Nephron (organoid): Measurements from ENCODE around the gene KRTCAP2.

ENCODE experiments used
- H3K27ac Mint-ChIP-seq, 3 experiments: 2 replicates each; pipeline ENCODE4 v1.8.0; 2020; ENCODE audit warnings: mixed read lengths in 3 of 3, mild to moderate bottlenecking in 2 of 3, moderate library complexity in 1 of 3
- H3K27me3 Mint-ChIP-seq: 2 replicates; pipeline ENCODE4 v1.8.0; 2021; ENCODE audit warnings: low read depth, mild to moderate bottlenecking, moderate library complexity, mixed read lengths
- H3K36me3 Mint-ChIP-seq: 2 replicates; pipeline ENCODE4 v1.8.0; 2020; ENCODE audit warnings: low read depth, mixed read lengths
- H3K4me1 Mint-ChIP-seq: 2 replicates; pipeline ENCODE4 v1.8.0; 2020; ENCODE audit warnings: mixed read lengths
- H3K4me3 Mint-ChIP-seq, 3 experiments: 2 replicates each; pipeline ENCODE4 v1.8.0; 2020; ENCODE audit warnings: mild to moderate bottlenecking in 3 of 3, mixed read lengths in 3 of 3, moderate library complexity in 2 of 3
- H3K9me3 Mint-ChIP-seq: 2 replicates; pipeline ENCODE4 v1.8.0; 2020; ENCODE audit warnings: mixed read lengths
- TF ChIP-seq, protein P1 (sequence below), 3 experiments: fragments of 200-600 bp; sonication (generic); IDR thresholded peaks; one replicate each; pipeline ENCODE4 v1.5.0; 2021; ENCODE audit warnings: antibody characterized with exemption in 3 of 3; ENCODE audit not compliant: unreplicated experiment in 3 of 3

Gene KRTCAP2

DNA sequence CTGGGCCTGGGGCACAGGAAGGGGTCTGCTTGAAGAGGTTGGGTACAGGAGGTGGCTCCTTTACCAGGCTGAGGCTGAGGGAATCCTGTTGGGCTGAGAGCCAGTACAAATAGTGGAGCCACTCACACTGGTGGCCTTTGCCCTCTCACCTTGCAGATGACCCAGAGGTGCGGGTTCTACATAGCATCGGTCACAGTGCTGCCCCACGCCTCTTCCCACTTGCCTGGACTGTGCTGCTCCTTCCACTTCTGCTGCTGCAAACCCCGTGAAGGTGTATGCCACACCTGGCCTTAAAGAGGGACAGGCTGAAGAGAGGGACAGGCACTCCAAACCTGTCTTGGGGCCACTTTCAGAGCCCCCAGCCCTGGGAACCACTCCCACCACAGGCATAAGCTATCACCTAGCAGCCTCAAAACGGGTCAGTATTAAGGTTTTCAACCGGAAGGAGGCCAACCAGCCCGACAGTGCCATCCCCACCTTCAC is 39.3 kb downstream of the KRTCAP2 start:
- H3K27ac Mint-ChIP-seq, result peak overlapping the region; percentile 52 to 99 (median 73)
- H3K27me3 Mint-ChIP-seq, result peaks cover 14% of the 10 kb centered on the region
- no peaks in the 10 kb centered on the region for H3K9me3 Mint-ChIP-seq
- TF ChIP-seq, protein P1, sequence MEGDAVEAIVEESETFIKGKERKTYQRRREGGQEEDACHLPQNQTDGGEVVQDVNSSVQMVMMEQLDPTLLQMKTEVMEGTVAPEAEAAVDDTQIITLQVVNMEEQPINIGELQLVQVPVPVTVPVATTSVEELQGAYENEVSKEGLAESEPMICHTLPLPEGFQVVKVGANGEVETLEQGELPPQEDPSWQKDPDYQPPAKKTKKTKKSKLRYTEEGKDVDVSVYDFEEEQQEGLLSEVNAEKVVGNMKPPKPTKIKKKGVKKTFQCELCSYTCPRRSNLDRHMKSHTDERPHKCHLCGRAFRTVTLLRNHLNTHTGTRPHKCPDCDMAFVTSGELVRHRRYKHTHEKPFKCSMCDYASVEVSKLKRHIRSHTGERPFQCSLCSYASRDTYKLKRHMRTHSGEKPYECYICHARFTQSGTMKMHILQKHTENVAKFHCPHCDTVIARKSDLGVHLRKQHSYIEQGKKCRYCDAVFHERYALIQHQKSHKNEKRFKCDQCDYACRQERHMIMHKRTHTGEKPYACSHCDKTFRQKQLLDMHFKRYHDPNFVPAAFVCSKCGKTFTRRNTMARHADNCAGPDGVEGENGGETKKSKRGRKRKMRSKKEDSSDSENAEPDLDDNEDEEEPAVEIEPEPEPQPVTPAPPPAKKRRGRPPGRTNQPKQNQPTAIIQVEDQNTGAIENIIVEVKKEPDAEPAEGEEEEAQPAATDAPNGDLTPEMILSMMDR (IDR thresholded peaks at IDR 0.05; ENCODE audit: unreplicated experiment in 3 of 3), result no peak
- peaks cover 65% of the 10 kb centered on the region for H3K4me1 Mint-ChIP-seq
- H3K4me3 Mint-ChIP-seq, result peak overlapping the region; percentile 93 to 96 (median 94)
- H3K36me3 Mint-ChIP-seq, result peaks cover 35% of the 10 kb centered on the region

DNA sequence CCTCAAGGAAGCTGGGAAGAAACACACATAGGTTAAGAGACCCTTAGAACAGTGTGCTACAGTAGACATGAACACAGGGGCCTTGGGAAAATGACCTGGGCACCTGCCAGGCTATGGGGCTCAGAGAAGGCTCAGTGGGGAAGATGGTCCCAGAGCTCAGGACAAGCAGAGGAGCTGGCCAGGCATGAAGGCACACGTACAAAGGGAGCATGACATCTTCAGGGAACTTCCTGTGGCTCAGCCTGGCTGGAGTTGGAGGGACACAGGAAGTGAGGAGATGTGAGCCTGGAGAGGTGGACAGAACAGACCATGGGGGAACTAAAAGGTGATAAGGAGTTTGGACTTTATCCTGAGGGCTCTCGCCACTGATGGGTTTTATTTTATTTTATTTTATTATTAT is 41.2 kb downstream of the KRTCAP2 start:
- no peaks in the 10 kb centered on the region for H3K9me3 Mint-ChIP-seq
- peaks cover 68% of the 10 kb centered on the region for H3K4me1 Mint-ChIP-seq
- H3K4me3 Mint-ChIP-seq, result peak overlapping the region in 2 of 3 experiments; percentile 26 to 66
- peaks cover 30% of the 10 kb centered on the region for H3K27me3 Mint-ChIP-seq
- H3K36me3 Mint-ChIP-seq, result peaks cover 27% of the 10 kb centered on the region
- TF ChIP-seq, protein P1 (IDR thresholded peaks at IDR 0.05; ENCODE audit: unreplicated experiment in 3 of 3), result no peak
- H3K27ac Mint-ChIP-seq, result peak overlapping the region; percentile 77 to 90 (median 78)

DNA sequence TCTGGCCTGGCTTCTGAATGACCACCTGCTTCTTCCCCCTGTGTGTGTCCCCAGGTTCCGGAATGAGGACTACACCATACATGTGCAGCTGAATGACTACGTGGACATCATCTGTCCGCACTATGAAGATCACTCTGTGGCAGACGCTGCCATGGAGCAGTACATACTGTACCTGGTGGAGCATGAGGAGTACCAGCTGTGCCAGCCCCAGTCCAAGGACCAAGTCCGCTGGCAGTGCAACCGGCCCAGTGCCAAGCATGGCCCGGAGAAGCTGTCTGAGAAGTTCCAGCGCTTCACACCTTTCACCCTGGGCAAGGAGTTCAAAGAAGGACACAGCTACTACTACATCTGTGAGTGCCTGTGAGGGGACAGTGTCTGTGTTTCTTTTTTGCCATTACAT is 41.8 kb downstream of the KRTCAP2 start:
- TF ChIP-seq, protein P1 (IDR thresholded peaks at IDR 0.05; ENCODE audit: unreplicated experiment in 3 of 3), result no peak
- Mint-ChIP-seq H3K36me3 (peaks cover 27% of the 10 kb centered on the region), H3K9me3 (no peaks in the 10 kb centered on the region), H3K27ac (peak overlapping the region; percentile 77 to 90 (median 88)), H3K27me3 (peaks cover 35% of the 10 kb centered on the region), H3K4me3 (peak overlapping the region; percentile 84 to 87 (median 85)), H3K4me1 (peaks cover 74% of the 10 kb centered on the region)

DNA sequence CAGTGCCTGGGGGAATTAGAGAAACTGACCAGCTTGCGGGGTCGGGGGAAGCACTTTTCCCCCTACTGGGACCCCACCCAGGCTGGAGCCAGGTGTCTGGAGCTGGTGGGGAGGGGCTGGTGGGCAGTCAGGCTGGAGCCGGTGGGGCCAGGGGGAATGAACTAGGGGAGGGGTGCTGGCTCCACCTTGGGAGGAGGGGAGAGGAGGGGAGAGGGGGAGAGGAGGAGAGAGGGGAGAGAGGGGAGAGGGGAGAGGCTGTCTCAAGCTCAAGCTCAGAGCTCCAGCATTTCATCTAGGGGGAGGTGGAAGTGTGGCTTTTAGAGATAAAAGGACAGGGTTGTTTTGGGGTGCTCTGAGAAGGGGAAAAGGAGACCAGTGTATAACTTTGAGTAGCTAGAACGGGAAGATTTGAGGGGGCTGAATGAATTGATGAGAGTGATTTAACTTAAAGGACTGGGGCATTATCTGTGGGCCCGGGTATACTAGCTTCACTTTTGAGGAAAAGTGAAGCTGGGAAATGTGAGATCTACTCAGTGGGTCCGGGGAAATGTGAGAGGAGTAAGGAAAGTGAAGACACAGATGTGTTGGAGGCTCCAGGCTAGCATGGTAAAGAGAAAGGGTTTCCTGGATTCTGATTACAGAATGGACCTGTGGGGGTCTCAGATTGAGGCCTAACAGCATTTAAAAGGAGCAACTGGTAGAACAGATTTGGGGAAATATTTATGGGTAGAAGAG is 42.7 kb downstream of the KRTCAP2 start:
- TF ChIP-seq, protein P1 (IDR thresholded peaks at IDR 0.05; ENCODE audit: unreplicated experiment in 3 of 3), result no peak
- peak overlapping the region; percentile 77 to 90 (median 88) for H3K27ac Mint-ChIP-seq
- H3K4me1 Mint-ChIP-seq, result peaks cover 74% of the 10 kb centered on the region
- H3K4me3 Mint-ChIP-seq, result peak overlapping the region; percentile 84 to 87 (median 85)
- peaks cover 27% of the 10 kb centered on the region for H3K36me3 Mint-ChIP-seq
- no peaks in the 10 kb centered on the region for H3K9me3 Mint-ChIP-seq
- H3K27me3 Mint-ChIP-seq, result peaks cover 41% of the 10 kb centered on the region

DNA sequence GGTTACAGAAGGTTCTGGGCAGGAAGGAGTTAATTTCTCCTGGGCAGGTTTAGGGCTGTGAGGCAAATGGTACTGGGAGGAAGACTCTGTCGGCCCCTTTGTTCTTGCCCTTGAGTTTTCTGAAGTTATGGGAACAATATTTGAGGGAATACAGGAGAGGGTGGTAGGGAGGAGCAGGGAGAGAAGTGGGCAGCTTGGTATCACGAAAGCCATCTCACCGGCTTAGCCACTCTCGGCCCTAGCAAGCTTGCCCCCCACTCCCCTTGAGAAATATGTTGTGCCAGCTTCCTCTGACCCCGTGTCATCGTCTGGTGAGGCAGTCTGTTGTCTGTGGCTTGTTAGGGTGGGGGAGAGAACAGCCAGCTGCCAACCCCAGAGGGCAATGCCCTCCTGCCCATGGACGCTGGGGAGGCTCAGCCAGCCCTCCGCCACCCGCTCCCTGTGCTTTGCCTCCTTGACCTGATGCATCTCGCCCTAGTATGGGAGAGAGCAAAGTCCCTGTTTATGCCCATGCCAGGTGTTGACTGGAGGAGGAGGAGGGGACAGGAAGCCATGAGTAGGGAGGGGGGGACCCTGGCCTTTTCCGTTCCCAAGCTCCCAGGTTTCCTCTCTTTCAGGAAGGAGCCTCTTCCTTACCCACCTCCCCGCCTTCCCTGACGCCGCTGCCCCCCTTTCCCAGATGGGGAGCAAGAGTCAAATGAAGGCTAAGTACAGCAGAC is 44.2 kb downstream of the KRTCAP2 start:
- Mint-ChIP-seq H3K36me3 (peaks cover 23% of the 10 kb centered on the region), H3K4me3 (peak overlapping the region; percentile 84 to 87 (median 85)), H3K27ac (peak overlapping the region; percentile 77 to 90 (median 88)), H3K27me3 (peaks cover 55% of the 10 kb centered on the region), H3K9me3 (no peaks in the 10 kb centered on the region), H3K4me1 (peaks cover 70% of the 10 kb centered on the region)
- TF ChIP-seq, protein P1 (IDR thresholded peaks at IDR 0.05; ENCODE audit: unreplicated experiment in 3 of 3), result no peak
